Gastroesophageal sphincter (tissue), 4 donors: ENCODE results near the gene PPP2R3B. TPM values are rescaled to one million over a fixed set of nuclear protein-coding genes. Genes with fewer than 3 reads are reported as not detected.

Experiments
- ATAC-seq: fragments of 150-250 bp; one replicate; pipeline ENCODE4 v1.9.1; 2016; ENCODE audit warnings: mild to moderate bottlenecking, moderate library complexity
- H3K27ac ChIP-seq, 4 donors: fragments of 200-600 bp; sonication (generic) in 3 of 4; 1 replicate in 3 of 4; 2 replicates in 1 of 4; pipeline ENCODE4 v1.5.1; 2016 to 2019
- H3K27me3 ChIP-seq: fragments of 200-600 bp; sonication (generic); one replicate; pipeline ENCODE4 v1.5.1; 2019
- H3K36me3 ChIP-seq, 2 donors: fragments of 200-600 bp; sonication (generic); one replicate each; pipeline ENCODE4 v1.5.1; 2019; ENCODE audit warnings: control low read depth in 1 of 2
- H3K4me1 ChIP-seq, 3 donors: fragments of 200-600 bp; sonication (generic); 1 replicate in 2 of 3; 2 replicates in 1 of 3; pipeline ENCODE4 v1.5.1; 2016 to 2019; ENCODE audit warnings: control low read depth in 2 of 3
- H3K4me3 ChIP-seq, 2 donors: fragments of 200-600 bp; sonication (generic); one replicate each; pipeline ENCODE4 v1.5.1; 2019; ENCODE audit warnings: mild to moderate bottlenecking in 1 of 2, moderate library complexity in 1 of 2
- H3K9me3 ChIP-seq, 3 donors: fragments of 200-600 bp; sonication (generic); one replicate each; pipeline ENCODE4 v1.5.1; 2017 to 2019; ENCODE audit warnings: control low read depth in 2 of 3
- CTCF ChIP-seq, 4 experiments: fragments of 200-600 bp in 2 of 4; fragments of 450-650 bp in 2 of 4; sonication (generic) in 1 of 4; IDR thresholded peaks; one replicate each; pipeline ENCODE4 v1.5.1; 2017 to 2019; ENCODE audit warnings: antibody characterized with exemption in 4 of 4, mild to moderate bottlenecking in 2 of 4, moderate library complexity in 2 of 4
- EP300 ChIP-seq: sonication (generic); formaldehyde crosslinking; IDR thresholded peaks from one replicate; pipeline ENCODE4 v1.6.1; 2017; ENCODE audit warnings: antibody characterized with exemption, mild to moderate bottlenecking
- POLR2A ChIP-seq, 2 donors: fragments of 450-650 bp; IDR thresholded peaks; one replicate each; pipeline ENCODE4 v1.6.1; 2017; ENCODE audit warnings: antibody characterized with exemption in 2 of 2, mild to moderate bottlenecking in 2 of 2, moderate library complexity in 1 of 2
- POLR2AphosphoS5 ChIP-seq: sonication (generic); formaldehyde crosslinking; IDR thresholded peaks from one replicate; pipeline ENCODE4 v1.6.1; 2017; ENCODE audit warnings: antibody characterized with exemption
- WGBS, 2 donors: methylation state at CpG; one replicate each; pipeline ENCODE4 v1.1.5; 2018; ENCODE audit warnings: low coverage in 1 of 2; 5-methylcytosine and 5-hydroxymethylcytosine counted together
- total RNA-seq, 4 donors: library from RNA; depleted of rRNA; stranded (reverse); fragments of >200 nt; gene quantifications; one replicate each; pipeline ENCODE4 v1.1.0, GENCODE V29; 2016

PPP2R3B gene
- total RNA-seq, 4 donors from 2014 or later: 3.8 to 6.5 (median 5.1) TPM

DNA sequence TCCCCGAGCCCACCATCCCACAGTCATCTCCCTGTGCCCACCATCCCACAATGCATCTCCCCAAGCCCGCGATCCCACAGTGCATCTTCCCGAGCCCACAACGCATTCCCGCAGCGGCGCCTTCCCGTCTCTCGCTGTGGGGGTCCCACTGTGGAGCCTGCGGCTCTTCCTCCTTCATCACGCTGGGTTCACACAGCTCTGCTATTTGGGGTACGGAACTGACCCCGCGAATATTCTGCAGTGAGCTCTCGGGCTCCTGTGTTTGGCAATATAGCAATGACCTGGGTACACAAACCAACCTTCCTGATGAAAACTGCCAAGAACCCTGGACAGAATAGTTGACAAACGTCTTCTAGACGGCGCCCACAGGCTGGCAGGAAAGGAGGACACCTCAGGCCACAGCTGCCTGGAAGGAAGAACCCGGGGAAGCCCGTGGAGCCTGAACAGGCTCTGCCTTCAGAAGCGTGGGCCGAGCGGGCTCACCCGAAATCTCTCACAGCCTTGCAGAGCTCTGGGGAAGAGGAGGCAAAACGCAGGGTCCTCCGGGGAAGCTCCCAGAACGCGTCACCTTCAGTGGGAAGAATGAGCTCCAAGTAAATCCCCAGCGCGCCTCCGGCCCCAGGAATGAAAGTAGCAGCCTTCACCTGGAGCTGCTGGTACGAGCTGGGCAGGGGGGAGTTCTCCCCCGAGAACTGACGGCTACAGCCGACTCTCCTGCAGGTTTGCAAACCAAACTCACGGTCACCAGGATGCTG is 22.9 kb downstream of the PPP2R3B start:
- 93 to 95% methylated on average over 11 to 20 of the region's 37 CpGs for WGBS, 2 donors
- ATAC-seq: no peak
- TF ChIP-seq POLR2A (IDR thresholded peaks at IDR 0.05): no peak
- TF ChIP-seq CTCF (IDR thresholded peaks at IDR 0.05): no peak
- TF ChIP-seq POLR2AphosphoS5: no peak
- no peak for TF ChIP-seq EP300
- no peak overlapping the region for H3K27ac ChIP-seq
- no peaks in the 10 kb centered on the region for H3K27me3 ChIP-seq
- H3K4me1 ChIP-seq: no peaks in the 10 kb centered on the region
- no peak overlapping the region for H3K4me3 ChIP-seq
- H3K9me3 ChIP-seq: peaks cover 0 to 29% (median 0%) of the 10 kb centered on the region in 3 donors
- peaks cover 0 to 32% of the 10 kb centered on the region in 2 donors for H3K36me3 ChIP-seq

- no peak overlapping the region for H3K27ac ChIP-seq
- peaks cover 0 to 37% of the 10 kb centered on the region in 2 donors for H3K36me3 ChIP-seq
- no peak for ATAC-seq
- no peak for TF ChIP-seq POLR2AphosphoS5
- no peak for TF ChIP-seq POLR2A (IDR thresholded peaks at IDR 0.05)
- no peak for TF ChIP-seq EP300
- TF ChIP-seq CTCF (IDR thresholded peaks at IDR 0.05): no peak
- no peak overlapping the region for H3K4me3 ChIP-seq
- 68 to 82% methylated on average over 30 to 31 of the region's 38 CpGs for WGBS, 2 donors
- H3K4me1 ChIP-seq: no peaks in the 10 kb centered on the region
- H3K9me3 ChIP-seq: peaks cover 0 to 32% (median 0%) of the 10 kb centered on the region in 3 donors
- no peaks in the 10 kb centered on the region for H3K27me3 ChIP-seq
Observed at GRCh38 chrX:362937-363620, 23.6 kb downstream of the PPP2R3B start.

DNA sequence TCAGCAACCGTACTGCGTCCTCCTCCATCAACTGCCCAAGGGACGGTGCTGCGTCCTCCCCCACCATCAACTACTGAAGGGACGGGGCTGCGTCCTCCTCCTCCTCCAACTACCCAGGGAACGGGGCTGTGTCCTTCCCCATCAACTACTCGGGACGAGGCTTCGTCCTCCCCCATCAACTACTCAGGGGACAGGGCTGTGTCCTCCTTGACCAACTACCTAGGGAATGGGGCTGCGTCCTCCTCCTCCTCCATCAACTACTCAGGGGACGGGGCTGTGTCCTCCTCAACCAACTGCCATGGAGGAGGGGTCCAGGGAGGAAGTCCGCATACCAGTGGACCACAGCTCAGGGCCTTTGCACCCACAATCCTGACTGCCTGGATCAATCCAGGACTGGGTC is 24.4 kb downstream of the PPP2R3B start:
- 100% methylated on average over 1 of the region's 13 CpGs for WGBS, 2 donors

DNA sequence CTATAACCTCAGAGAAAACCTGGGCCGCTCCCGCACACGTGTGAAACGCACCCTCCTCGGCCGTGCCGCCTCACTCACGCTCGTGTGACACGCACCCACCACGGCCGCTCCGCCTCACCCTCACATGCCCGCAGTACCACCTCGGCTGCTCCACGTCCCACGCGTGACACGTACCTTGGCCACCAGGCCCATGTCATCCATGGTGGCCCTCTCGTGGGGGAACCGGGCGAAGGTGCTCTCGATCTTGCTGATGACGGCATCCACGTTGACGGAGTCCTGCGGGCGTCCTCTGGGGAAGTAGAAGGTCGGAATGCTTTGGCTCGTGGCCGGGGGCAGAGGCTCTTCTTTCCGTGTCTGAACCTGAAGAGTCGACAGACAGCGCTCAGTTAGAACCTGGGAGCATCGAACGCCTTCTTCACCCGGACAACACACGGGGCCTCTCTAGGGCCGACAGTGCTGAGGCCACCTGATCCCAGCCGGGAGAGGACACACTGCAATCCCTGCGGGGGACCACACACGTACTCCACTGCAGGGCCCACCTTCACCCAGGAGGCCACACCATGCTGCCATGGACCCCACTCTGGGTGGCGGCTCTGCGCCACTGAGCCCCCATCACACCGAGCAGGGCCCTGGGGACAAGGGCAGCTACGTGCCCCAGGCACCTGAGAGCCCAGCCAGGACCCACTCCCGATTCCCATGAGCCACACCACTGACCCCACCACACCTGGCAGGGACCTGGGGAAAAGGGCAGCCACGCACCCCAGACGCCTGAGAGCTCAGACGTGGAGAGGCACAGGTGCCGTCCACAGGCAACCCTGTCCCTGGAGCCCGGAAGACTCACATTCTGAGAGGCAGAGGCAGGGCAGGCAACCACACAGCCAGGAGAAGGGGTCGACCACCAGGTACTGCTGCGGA is 25.2 kb downstream of the PPP2R3B start:
- no peak for ATAC-seq

More for the DNA sequence above, 24.4 kb downstream of the PPP2R3B start:
- no peak for TF ChIP-seq POLR2A (IDR thresholded peaks at IDR 0.05)
- no peak for TF ChIP-seq EP300
- no peak for TF ChIP-seq POLR2AphosphoS5
- no peak for TF ChIP-seq CTCF (IDR thresholded peaks at IDR 0.05)
- H3K27me3 ChIP-seq: no peaks in the 10 kb centered on the region
- no peaks in the 10 kb centered on the region for H3K4me1 ChIP-seq
- no peak for ATAC-seq
- H3K9me3 ChIP-seq: peaks cover 0 to 32% (median 0%) of the 10 kb centered on the region in 3 donors
- H3K4me3 ChIP-seq: no peak overlapping the region
- H3K36me3 ChIP-seq: peaks cover 0 to 39% of the 10 kb centered on the region in 2 donors
- no peak overlapping the region for H3K27ac ChIP-seq

More for the DNA sequence above, 25.2 kb downstream of the PPP2R3B start:
- H3K4me3 ChIP-seq: no peak overlapping the region
- H3K9me3 ChIP-seq: peaks cover 0 to 32% (median 0%) of the 10 kb centered on the region in 3 donors
- TF ChIP-seq POLR2AphosphoS5: no peak
- TF ChIP-seq CTCF (IDR thresholded peaks at IDR 0.05): no peak
- no peak for TF ChIP-seq POLR2A (IDR thresholded peaks at IDR 0.05)
- no peaks in the 10 kb centered on the region for H3K4me1 ChIP-seq
- H3K27ac ChIP-seq: no peak overlapping the region
- WGBS, 2 donors: 98 to 100% methylated on average over 8 to 12 of the region's 54 CpGs
- H3K27me3 ChIP-seq: no peaks in the 10 kb centered on the region
- H3K36me3 ChIP-seq: peaks cover 0 to 39% of the 10 kb centered on the region in 2 donors
